ENCODE data around the gene CLEC11A.
"Not testable (repeated sequence)": the region's sequence is repeated elsewhere in the genome, so short reads cannot be mapped to it uniquely, and the experiment has no call there.

The CLEC11A gene

DNA sequence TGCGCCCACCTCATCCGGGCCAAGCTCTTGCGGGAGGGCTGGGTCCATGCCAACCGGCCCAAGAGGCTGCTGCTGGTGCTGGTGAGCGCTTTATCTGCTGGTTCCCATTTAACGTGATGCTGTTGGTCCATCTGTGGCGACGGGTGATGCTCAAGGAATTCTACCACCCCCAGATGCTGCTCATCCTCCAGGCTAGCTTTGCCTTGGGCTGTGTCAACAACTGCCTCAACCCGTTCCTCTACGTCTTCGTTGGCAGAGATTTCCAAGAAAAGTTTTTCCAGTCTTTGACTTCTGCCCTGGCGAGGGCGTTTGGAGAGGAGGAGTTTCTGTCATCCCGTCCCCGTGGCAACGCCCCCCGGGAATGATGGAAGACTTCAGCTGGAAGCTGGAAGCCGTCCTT lies 35.9 kb downstream of the CLEC11A start:
- DNase-seq (ENCODE audit: low read depth in 2 of 2) = not testable (repeated sequence)

DNA sequence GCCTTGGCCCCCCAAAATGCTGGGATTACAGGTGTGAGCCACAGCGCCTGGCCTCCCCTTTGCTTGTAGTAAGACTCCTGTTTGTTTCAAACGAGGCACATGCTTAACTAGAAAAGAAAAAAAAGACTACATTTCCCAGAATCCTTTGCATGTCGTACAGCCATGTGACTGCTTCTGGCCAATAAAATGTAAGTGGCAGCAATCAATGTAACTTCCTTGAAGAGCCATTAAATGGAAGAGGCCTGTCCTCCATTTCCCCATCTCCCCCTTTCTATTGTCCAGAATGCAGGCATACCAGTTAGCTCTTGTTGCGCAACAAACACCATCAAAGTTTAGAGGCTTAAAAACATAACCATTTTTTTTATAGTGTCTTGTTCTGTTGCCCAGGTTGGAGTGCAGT lies 36.7 kb downstream of the CLEC11A start:
- no peak for DNase-seq (ENCODE audit: low read depth in 2 of 2)

DNA sequence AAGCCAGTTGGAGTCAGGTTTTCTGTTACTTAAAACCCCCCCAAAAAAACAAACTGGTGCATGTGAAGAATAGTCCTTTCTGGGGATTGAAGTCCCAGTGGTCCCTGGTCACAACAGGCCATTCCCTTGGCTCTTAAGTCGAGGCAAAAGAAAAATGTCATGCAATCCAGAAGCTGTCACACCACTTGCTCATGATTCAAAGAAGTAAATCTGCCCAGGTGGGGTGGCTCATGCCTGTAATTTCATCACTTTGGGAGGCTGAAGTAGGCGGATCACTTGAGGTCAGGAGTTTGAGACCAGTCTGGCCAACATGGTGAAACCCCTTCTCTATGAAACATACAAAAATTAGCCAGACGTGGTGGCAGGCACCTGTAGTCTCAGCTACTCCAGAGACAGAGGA lies 38.3 kb downstream of the CLEC11A start:
- DNase-seq (ENCODE audit: low read depth in 2 of 2) = not testable (repeated sequence)

DNA sequence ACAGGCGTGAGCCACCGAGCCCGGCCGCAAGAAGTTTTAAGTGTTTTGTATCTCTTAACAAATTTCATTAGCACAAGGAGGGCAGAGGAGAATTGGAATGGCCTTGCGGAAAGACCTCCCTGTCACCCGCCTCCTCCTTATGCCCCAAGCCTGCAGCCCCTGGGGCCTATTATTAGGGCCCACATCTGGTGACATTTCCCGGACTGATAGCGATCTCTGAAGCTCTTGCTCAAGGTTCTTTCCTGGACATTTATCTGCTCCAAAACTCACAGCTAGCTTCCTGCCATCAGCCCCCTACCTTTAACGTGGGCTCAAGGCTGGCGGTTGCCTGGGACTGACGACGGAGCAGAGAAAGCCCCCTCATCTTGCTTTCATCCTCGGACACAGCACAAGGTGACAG lies 40.4 kb downstream of the CLEC11A start:
- not testable (repeated sequence) for DNase-seq (ENCODE audit: low read depth in 2 of 2)

DNA sequence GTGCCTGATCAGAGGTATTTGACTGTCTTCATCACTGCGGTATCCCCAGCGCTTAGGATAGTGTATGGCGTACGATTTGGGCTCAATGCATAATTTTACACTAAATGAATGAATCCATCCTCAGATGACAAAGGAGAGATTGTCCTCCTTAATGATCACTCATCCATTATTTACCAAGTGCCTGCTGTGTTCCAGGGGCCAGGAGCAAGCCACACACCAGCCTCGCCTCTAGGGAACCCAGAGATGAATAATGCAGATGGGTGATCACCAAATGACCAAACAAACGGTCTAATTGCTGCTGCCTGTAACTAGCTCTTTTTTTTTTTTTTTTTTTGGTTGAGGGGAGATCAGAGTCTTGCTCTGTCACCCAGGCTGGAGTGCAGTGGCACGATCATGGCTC lies 41.2 kb downstream of the CLEC11A start:
- DNase-seq (ENCODE audit: low read depth in 2 of 2) = no peak

DNA sequence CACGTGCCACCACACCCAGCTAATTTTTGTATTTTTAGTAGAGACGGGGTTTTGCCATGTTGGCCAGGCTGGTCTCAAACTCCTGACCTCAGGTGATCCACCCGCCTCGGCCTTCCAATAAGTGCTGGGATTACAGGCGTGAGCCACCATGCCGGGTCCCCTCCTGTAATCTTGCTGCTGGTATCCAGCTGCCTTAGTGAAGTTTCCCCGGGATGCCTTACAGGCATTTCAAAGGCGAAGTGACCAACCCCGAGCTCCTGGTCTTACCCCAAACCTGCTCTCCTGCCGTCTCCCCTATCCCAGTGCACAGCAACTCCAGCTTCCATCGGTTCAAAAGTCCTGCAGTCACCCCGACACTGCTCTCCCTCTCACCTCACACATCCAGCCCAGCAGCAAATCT lies 43.6 kb downstream of the CLEC11A start:
- DNase-seq (ENCODE audit: low read depth in 2 of 2) = not testable (repeated sequence)

DNA sequence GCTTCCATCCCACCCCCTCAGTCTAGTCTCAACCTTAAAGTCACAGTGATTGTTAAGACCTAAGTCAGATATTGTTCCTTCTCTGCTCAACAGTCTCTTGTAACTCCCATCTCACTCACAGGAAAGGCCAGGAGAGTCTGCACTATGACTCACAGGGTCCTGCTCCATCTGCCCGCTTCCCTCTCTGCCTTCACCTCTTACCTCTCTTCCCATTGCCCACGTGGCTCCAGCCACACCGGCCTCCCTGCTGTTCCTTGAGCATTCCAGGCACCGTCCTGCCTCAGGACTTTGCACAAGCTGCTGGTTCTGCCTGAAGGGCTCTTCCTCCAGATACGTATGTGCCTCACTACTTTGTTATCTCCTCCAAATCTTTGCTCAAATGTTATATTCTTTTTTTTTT lies 44.1 kb downstream of the CLEC11A start:
- not testable (repeated sequence) for DNase-seq (ENCODE audit: low read depth in 2 of 2)

DNA sequence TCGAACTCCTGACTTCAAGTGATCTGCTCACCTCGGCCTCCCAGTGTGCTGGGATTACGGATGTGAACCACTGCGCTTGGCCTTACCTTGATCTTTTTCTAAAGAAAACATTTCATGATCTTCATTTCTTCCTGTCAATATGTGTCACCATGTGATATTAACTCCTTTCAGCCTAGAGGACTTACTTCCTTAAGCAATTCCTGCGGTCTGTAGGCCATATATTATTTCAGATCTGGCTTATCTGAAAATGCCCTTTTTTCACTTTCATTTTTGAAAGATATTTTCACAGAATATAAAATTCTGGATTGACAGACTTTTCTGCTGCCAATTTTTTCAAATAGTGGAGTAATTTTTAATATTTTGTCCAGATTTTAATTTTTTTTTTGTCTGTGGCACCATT lies 45.1 kb downstream of the CLEC11A start:
- DNase-seq (ENCODE audit: low read depth in 2 of 2) = no peak

DNA sequence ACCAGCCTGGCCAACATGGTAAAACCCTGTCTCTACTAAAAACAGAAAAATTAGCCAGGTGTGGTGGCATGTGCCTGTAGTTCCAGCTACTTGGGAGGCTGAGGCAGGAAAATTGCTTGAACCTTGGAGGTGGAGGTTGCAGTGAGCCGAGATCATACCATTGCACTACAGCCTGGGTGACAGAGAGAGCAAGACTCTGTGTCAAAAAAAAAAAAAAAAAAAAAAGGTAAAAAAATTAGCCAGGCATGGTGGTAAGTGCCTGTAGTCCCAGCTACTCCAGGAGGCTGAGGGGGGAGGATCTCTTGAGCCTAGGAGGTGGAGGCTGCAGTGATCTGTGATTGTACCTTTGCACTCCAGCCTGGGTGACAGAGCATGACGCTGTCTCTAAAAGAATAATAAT lies 47.0 kb downstream of the CLEC11A start, which contains the start of gene GPR32:
TSS of gene GPR32 (plus strand) at position 301 of the 400 bp plus-strand sequence. CDS start 137 bp downstream, outside the sequence.
- DNase-seq (ENCODE audit: low read depth in 2 of 2) = not testable (repeated sequence)

DNA sequence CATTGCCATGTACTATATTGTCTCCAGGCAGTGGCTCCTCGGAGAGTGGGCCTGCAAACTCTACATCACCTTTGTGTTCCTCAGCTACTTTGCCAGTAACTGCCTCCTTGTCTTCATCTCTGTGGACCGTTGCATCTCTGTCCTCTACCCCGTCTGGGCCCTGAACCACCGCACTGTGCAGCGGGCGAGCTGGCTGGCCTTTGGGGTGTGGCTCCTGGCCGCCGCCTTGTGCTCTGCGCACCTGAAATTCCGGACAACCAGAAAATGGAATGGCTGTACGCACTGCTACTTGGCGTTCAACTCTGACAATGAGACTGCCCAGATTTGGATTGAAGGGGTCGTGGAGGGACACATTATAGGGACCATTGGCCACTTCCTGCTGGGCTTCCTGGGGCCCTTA lies 47.7 kb downstream of the CLEC11A start:
- DNase-seq (ENCODE audit: low read depth in 2 of 2) = no peak

DNA sequence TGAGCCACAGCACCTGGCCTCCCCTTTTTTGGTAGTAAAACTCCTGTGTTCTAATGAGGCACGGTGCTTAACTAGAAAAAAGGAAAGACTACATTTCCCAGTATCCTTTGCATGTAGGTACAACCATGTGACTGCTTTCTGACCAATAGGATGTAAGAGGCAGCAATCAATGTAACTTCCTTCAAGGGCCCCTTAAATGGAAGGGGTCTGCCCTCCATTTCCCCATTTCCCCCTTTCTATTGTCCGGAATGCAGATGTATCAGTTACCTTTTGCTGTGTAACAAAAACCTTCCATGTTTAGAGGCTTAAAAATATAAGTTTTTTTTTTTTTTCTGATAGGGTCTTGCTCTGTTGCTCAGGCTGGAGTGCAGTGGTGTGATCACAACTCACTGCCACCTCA lies 49.3 kb downstream of the CLEC11A start:
- no peak for DNase-seq (ENCODE audit: low read depth in 2 of 2)

DNA sequence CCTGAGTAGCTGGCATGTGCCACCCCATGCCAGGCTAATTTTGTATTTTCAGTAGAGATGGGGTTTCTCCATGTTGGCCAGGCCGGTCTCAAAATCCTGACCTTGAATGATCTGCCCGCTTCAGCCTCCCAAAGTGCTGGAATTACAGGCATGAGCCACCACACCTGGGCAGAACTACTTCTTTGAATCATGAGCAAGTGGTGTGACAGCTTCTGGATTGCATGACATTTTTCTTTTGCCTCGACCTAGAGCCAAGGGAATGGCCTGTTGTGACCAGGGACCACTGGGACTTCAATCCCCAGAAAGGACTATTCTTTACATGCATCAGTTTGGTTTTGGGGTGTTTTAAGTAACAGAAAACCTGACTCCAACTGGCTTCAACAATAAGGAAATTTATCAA lies 49.7 kb downstream of the CLEC11A start:
- not testable (repeated sequence) for DNase-seq (ENCODE audit: low read depth in 2 of 2)

DNA sequence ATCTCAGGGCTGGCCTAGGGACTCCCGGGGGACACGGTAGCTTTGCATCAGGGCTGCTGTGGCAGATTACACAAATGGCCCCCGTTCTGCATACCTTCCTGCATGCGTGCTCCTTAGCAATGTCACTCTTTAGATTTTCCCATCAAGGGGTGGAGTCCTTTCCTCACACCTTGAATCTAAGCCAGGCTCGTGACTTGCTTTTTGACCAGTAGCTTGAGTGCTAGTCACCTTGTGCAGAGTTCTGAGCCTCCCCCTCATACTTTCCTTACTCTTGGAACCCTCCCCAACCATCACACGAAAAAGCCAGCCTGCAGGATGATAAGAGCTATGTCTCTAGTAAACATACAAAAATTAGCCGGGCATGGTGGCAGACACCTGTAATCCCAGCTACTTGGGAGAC lies 50.3 kb downstream of the CLEC11A start:
- DNase-seq (ENCODE audit: low read depth in 2 of 2) = not testable (repeated sequence)

Data from stimulated activated CD8-positive, alpha-beta memory T cell treated with anti-CD3 and anti-CD28 coated beads, Interleukin-15, amount 100 ng/mL, for 48 hours (primary cell).